Urinary bladder (tissue), 4 donors: ENCODE data around the gene HTR3B. TPM values are rescaled to one million over a fixed set of nuclear protein-coding genes. Genes with fewer than 3 reads are reported as not detected.

ENCODE experiments used
- DNase-seq: peaks from one replicate; pipeline ENCODE4 v3.0.0-alpha.2; 2015; ENCODE audit errors: extremely low spot score
- H3K27ac ChIP-seq: one replicate; pipeline ENCODE4 v1.5.1; 2013; ENCODE audit warnings: low read depth, mild to moderate bottlenecking, moderate library complexity
- H3K36me3 ChIP-seq: one replicate; pipeline ENCODE4 v1.6.1; 2013; ENCODE audit warnings: mild to moderate bottlenecking, moderate library complexity; ENCODE audit not compliant: insufficient read depth
- H3K4me1 ChIP-seq: one replicate; pipeline ENCODE4 v1.6.1; 2013; ENCODE audit warnings: mild to moderate bottlenecking, moderate library complexity; ENCODE audit not compliant: insufficient read depth
- H3K4me3 ChIP-seq: one replicate; pipeline ENCODE4 v1.5.1; 2013; ENCODE audit warnings: low read depth, low read length
- WGBS: extraction: QIAGEN DNeasy Blood & Tissue Kit; methylation state at CpG from one replicate; pipeline ENCODE4 v1.1.7; 2013; 5-methylcytosine and 5-hydroxymethylcytosine counted together
- polyA plus RNA-seq: library from polyadenylated mRNA; stranded (reverse); fragments of 200-250 nt; gene quantifications from one replicate; pipeline ENCODE4 v1.2.3, GENCODE V29; 2013
- total RNA-seq: library from RNA; depleted of rRNA; stranded (reverse); fragments of >200 nt; gene quantifications from one replicate; pipeline ENCODE4 v1.2.3, GENCODE V29; 2014
- donor health status: healthy with polysubstance abuse.
- donor health status: healthy.

Gene HTR3B, protein sequence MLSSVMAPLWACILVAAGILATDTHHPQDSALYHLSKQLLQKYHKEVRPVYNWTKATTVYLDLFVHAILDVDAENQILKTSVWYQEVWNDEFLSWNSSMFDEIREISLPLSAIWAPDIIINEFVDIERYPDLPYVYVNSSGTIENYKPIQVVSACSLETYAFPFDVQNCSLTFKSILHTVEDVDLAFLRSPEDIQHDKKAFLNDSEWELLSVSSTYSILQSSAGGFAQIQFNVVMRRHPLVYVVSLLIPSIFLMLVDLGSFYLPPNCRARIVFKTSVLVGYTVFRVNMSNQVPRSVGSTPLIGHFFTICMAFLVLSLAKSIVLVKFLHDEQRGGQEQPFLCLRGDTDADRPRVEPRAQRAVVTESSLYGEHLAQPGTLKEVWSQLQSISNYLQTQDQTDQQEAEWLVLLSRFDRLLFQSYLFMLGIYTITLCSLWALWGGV
- total RNA-seq = not detected
- polyA plus RNA-seq = not detected

DNA sequence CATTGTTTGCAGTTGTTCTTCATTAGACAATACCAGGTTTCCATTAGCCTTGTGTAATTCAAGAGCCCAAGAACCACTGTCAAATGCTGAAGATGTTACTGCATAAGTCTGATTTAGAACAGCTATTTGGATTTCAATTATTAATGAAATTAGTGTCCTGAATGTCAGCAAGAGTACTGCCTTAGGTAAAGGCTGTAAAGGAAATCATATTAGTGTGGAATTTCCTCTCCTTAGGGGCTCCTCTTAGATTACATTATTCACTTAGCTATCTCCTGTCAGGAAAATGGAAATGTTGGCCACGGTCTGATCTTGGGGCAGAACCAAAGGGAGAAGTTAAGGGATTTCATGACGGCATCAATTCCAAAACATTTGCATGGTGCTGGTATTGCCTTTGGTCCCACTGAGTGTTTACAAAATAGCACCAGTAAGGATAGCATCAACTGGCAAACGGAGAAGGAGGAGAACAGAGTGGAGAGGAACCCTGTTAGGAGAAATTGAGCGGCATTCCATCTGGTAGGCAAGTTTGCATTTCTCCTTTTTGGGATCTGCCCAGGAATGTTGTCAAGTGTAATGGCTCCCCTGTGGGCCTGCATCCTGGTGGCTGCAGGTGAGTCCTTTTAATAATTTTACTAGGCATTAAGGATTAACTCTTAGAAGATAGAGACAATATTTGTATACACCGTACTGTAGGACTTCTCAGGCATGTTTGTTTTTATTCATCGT lies at the start of gene HTR3B:
HTR3B (plus strand) TSS at position 418 of the 723 bp plus-strand sequence; CDS start at position 556, 138 bp downstream.
- Histone ChIP-seq H3K4me1 (no peaks in the 10 kb centered on the region), H3K4me3 (no peak within 1 kb of the TSS), H3K36me3 (no peaks in the 10 kb centered on the region), H3K27ac (no peak within 1 kb of the TSS)
- DNase-seq = no peak
- 62% methylated on average over 6 of the region's 6 CpGs for WGBS

DNA sequence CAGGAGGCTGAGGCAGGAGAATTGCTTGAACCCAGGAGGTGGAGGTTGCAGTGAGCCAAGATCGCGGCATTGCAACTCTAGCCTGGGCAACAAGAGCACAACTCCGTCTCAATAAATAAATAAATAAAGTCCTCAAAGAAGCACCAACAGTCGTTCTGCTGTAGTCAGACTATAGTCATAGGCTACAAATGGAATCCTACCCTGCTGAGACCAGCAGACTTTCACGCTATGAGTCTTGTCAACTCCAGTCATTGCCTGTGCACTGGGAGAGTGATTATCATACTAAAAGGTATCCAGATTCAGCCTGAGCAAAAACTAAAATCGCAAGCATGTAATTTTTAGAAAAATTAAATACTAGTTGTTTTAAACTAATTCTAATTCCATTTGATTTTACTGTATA lies 48.8 kb upstream of the HTR3B start:
- H3K27ac ChIP-seq = no peak overlapping the region

DNA sequence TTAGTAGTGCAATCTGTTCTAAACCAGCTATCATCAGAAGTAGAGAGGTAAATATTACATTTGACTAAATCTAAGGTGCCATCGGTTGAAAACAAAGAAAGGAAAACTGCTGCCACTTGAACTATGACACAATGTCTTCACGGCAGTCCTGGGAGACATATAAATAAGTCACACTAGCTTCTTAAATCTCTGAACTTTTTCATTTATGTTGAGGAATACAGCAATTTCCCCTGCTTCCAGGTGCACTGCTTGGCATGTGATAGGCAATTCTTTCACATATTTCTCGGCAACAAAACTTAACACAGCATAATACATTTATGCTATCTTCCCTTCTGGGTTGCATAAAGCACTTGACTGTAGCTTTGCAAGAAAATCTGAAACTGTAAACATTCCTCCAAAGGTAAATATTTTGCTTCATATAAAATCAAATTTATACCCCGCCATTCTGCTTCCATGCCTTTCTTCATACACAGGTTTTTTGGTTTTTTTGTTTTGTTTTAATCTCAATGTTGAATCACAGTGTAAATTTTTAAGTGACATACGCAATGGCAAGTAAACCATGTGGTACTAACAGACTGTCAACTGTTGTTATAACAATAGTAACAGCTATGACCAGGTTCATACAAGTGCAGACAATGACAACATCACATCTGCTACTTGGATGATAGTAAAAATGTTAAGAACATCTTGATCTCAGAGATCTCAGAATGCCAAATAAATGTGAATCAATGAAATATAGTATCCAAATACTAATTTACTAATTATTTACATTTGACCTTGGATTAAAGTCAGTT lies 47.4 kb upstream of the HTR3B start:
- DNase-seq = no peak
- H3K4me3 ChIP-seq = no peak overlapping the region
- no peak overlapping the region for H3K27ac ChIP-seq
- WGBS = 72% methylated on average over 5 of the region's 5 CpGs
- H3K4me1 ChIP-seq = no peaks in the 10 kb centered on the region
- no peaks in the 10 kb centered on the region for H3K36me3 ChIP-seq

More for the DNA sequence above, 48.8 kb upstream of the HTR3B start:
- H3K36me3 ChIP-seq = no peaks in the 10 kb centered on the region
- 95% methylated on average over 6 of the region's 6 CpGs for WGBS
- no peak for DNase-seq
- H3K4me3 ChIP-seq = no peak overlapping the region
- H3K4me1 ChIP-seq = no peaks in the 10 kb centered on the region

DNA sequence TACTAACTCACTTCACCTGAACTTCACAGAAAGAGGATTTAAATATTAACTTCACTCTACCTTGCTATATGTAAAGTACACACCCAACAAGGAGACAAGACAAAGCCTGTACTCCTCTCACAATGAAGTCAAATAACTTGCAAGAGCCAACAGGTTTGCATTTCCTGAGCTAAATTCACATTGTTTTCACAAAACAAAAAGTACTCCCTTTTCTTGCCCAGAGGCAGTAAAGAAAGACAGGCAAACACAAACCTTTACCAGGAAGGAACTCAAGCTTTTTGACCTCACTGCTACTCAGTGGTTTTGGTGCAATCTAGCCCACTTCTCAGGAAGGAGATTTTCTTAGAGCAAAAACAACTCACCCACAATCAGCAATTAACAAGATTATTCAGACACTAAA lies 44.9 kb upstream of the HTR3B start:
- no peaks in the 10 kb centered on the region for H3K36me3 ChIP-seq
- DNase-seq = no peak
- no peak overlapping the region for H3K4me3 ChIP-seq
- H3K4me1 ChIP-seq = no peaks in the 10 kb centered on the region
- no peak overlapping the region for H3K27ac ChIP-seq

DNA sequence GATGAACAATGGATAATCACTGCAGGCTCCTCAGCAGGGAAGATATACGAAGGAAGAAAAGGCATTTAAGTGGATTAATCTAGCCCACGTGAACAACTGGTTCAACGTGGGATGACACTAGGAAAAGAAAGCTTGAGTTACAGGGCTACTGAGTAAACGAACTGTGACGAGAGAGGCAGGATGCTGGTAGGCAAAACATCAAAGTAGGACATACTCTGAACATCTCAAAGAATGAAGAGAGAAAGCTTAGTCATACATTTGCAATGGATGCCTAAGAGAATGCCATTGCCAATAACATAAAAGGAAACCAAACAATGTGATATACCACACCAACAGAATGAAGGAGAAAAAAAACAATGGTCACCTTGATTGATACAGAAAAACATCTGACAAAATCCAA lies 42.2 kb upstream of the HTR3B start:
- Histone ChIP-seq H3K4me1 (no peaks in the 10 kb centered on the region), H3K27ac (no peak overlapping the region), H3K4me3 (no peak overlapping the region), H3K36me3 (peaks cover 2% of the 10 kb centered on the region)
- DNase-seq = no peak
- 54% methylated on average over 5 of the region's 5 CpGs for WGBS

DNA sequence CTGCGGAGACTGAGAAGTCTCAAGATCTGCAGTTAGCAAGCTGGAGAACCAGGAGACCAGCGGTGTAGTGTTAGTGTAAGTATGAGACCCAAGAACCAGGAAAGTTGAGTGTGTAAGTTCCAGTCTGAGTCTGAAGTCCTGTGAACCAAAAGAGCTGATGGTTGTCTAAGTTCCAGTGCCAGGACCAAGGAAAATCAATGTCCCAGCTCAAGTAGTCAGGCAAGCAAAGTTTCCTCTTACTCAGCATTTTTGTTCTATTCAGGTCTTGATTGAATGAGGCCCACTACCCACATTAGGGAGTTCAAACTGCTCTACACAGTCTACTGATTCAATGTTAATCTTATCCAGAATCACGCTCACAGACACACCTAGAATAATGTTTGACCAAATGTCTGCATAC lies 40.2 kb upstream of the HTR3B start:
- Histone ChIP-seq H3K36me3 (peaks cover 2% of the 10 kb centered on the region), H3K27ac (no peak overlapping the region), H3K4me3 (no peak overlapping the region), H3K4me1 (no peaks in the 10 kb centered on the region)
- DNase-seq = no peak
- 95% methylated on average over 3 of the region's 3 CpGs for WGBS

DNA sequence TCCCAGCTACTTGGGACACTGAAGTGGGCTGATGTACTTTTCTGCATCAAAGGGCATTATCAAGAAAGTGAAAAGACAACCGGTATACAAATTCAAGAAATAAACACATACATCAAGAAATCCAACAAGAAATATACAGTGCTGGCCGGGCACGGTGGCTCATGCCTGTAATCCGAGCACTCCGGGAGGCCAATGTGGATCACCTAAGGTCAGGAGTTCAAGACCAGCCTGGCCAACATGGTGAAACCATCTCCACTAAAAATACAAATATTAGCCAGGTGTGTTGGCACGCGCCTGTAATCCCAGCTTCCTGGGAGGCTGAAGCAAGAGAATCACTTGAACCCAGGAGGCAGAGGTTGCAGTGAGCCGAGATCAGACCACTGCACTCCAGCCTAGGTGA lies 38.7 kb upstream of the HTR3B start:
- Histone ChIP-seq H3K4me1 (peaks cover 3% of the 10 kb centered on the region), H3K4me3 (no peak overlapping the region), H3K36me3 (peaks cover 2% of the 10 kb centered on the region), H3K27ac (no peak overlapping the region)
- 96% methylated on average over 8 of the region's 8 CpGs for WGBS
- DNase-seq = no peak

DNA sequence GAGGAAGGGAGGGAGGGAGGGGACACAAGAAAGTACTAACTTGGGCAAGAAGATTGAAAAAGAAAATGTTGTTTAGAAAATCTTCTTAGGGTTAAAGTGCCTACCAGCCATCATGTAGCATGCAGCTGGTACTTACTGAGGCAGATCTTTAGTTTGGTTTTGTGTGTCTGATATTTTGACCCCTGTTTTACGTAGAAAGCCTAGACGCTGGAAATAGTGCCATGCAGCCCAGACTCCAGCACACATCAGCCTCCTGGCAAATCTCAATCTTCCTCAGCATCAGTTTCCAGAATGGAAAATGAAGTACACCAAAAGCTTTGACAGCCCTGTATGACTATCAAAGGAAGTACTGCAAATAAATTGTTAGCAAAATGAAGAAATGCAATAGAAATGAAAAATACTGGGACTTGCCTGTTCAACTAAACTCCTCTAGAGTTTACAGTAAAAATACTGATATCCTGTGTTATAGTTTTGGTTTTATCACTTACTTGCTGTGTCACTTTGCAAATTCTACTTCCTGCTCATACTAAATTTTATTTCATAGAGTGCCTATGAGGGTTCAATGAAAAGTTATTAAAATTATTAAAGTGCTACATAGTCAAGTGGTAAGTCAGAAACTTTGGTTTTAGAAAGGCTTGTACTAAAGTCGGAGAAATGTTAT lies 36.6 kb upstream of the HTR3B start:
- Histone ChIP-seq H3K27ac (no peak overlapping the region), H3K4me3 (no peak overlapping the region), H3K4me1 (peaks cover 3% of the 10 kb centered on the region), H3K36me3 (peaks cover 2% of the 10 kb centered on the region)
- WGBS = 82% methylated on average over 3 of the region's 3 CpGs
- DNase-seq = no peak

DNA sequence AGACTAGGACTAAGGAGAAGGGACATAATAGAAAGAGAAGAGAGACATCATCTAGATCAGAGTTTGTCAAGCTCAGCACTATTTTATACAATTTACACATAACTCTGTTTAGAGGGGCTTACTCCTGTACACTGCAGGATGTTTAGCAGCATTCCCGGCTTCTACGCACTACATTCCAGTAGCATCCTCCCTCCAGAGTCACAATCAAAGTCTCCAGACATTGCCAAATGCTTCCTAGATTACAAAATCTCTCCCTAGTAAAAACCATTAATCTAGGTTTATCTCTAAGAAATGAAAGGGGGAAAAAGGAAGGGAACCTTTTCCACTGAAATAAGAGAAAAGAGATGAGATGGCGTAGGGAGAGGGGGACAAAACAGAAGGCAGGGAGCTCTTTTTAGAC lies 33.3 kb upstream of the HTR3B start:
- no peak for DNase-seq
- Histone ChIP-seq H3K27ac (no peak overlapping the region), H3K4me3 (no peak overlapping the region), H3K4me1 (peaks cover 3% of the 10 kb centered on the region), H3K36me3 (no peaks in the 10 kb centered on the region)
- 50% methylated on average over 3 of the region's 3 CpGs for WGBS

DNA sequence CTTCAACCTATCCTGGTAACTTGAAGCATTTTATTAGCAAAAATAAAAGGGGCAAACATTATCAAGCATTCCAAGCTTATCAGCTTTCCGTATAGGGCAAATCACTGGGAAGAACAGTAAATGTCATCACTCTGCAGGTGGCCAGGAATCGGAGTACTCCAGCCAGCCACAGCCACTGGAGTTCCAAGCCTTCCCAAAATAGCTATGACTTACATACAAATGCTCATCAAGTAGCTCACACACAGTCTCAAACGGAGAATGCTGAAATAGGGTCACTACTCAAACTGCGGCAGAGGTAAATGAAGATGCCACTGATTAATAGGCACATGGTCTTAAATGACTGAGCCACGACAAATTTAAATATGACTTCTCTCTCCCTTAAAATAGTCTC lies 31.4 kb upstream of the HTR3B start:
- Histone ChIP-seq H3K4me3 (no peak overlapping the region), H3K4me1 (peaks cover 3% of the 10 kb centered on the region), H3K36me3 (no peaks in the 10 kb centered on the region), H3K27ac (no peak overlapping the region)
- WGBS = 38% methylated on average over 5 of the region's 5 CpGs
- DNase-seq = no peak

DNA sequence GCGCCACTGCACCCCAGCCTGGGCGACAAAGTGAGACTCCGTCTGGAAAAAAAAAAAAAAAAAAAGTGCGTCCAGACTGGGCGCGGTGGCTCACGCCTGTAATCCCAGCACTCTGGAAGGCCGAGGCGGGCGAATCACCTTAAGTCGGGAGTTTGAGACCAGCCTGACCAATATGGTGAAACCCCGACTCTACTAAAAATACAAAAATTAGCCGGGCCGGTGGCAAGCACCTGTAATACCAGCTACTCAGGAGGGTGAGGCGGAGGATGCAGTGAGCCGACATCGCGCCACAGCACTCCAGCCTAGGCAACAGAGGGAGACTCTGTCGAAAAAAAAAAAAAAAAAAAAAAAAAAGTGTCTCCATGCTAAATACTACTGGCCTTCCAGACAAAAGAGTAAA lies 30.5 kb upstream of the HTR3B start:
- Histone ChIP-seq H3K27ac (no peak overlapping the region), H3K36me3 (no peaks in the 10 kb centered on the region), H3K4me1 (peaks cover 3% of the 10 kb centered on the region), H3K4me3 (peak overlapping the region; percentile 68)
- no peak for DNase-seq
- 81% methylated on average over 19 of the region's 19 CpGs for WGBS

DNA sequence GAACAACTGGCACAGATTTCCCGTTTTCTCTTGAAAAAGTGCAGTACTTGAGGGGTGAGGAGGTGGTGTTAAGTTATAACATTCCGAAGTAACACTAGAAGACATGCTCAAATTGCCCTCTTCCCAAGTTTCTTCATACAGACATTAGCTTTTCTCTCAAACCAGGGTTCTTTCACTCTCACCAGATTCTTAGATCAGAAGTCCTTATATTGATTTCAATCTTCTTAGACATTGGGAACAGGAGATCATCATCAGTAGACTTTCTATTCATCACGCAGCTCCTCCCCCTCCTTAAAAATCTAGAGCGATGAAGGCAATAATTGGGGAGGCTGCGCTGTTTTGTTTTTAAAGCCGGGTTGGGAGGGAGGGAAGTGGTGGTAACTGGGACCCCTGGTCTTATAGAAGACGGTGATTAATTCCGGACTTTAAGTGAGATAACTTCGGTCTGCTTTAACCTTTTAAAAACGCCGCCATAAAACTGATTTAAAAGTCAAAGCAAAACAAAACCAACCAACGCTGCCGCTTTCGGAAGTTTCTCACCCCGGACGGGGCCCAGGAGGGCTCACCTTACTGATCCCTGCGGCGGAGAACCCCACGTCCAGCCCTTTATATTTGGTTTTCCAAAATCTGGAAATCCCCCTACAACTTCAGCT lies 29.9 kb upstream of the HTR3B start:
- WGBS = 4% methylated on average over 19 of the region's 19 CpGs
- Histone ChIP-seq H3K27ac (peak overlapping the region; percentile 31), H3K4me1 (peaks cover 3% of the 10 kb centered on the region), H3K36me3 (no peaks in the 10 kb centered on the region), H3K4me3 (peak overlapping the region; percentile 68)
- no peak for DNase-seq
